ENCODE results near the gene CPNE1.
"Not testable (repeated sequence)": the region's sequence is repeated elsewhere in the genome, so short reads cannot be mapped to it uniquely, and the experiment has no call there.

GRCh38 chr20:35686872-35687271 lies 22.2 kb upstream of the CPNE1 start:
- not testable (repeated sequence) for TF ChIP-seq EZH2 (IDR thresholded peaks at IDR 0.05; ENCODE audit: low read length, missing control alignments)
- peak in 1 of 2 donors; percentile 27 for TF ChIP-seq CTCF (conservative IDR thresholded peaks at IDR 0.05 in 1 of 2, IDR thresholded peaks at IDR 0.05 in 1 of 2; ENCODE audit: low read depth in 1 of 2, low read length in 2 of 2)

Data from fibroblast of lung (primary cell).